BLaER1 treated with 17β-estradiol and CSF1 and Interleukin-3, amounts not matched to agents 10 nM and 100 nM (cell line): ENCODE data around the gene MYL4.
"Not testable (repeated sequence)": the region's sequence is repeated elsewhere in the genome, so short reads cannot be mapped to it uniquely, and the experiment has no call there.

Experiments
- H3K27ac ChIP-seq, 11 experiments: shearing (Covaris generic); formaldehyde crosslinking; 2 replicates each; pipeline ENCODE4 v1.8.1; 2022
- H3K27me3 ChIP-seq, 11 experiments: shearing (Covaris generic); formaldehyde crosslinking; 2 replicates each; pipeline ENCODE4 v1.8.1; 2022
- H3K36me3 ChIP-seq, 11 experiments: shearing (Covaris generic); formaldehyde crosslinking; 2 replicates each; pipeline ENCODE4 v1.8.1; 2022
- H3K4me1 ChIP-seq, 10 experiments: shearing (Covaris generic); formaldehyde crosslinking; 2 replicates each; pipeline ENCODE4 v1.8.1; 2022
- H3K4me2 ChIP-seq, 11 experiments: shearing (Covaris generic); formaldehyde crosslinking; 2 replicates each; pipeline ENCODE4 v1.8.1; 2022
- H3K4me3 ChIP-seq, 10 experiments: shearing (Covaris generic); formaldehyde crosslinking; 2 replicates each; pipeline ENCODE4 v1.8.1; 2022
- H3K9ac ChIP-seq, 11 experiments: shearing (Covaris generic); formaldehyde crosslinking; 2 replicates each; pipeline ENCODE4 v1.8.1; 2022
- H3K9me3 ChIP-seq, 11 experiments: shearing (Covaris generic); formaldehyde crosslinking; replicated peaks in 1 of 11; 2 replicates each; pipeline ENCODE4 v1.8.1; 2022
- H4K20me1 ChIP-seq, 11 experiments: shearing (Covaris generic); formaldehyde crosslinking; 2 replicates each; pipeline ENCODE4 v1.8.1; 2022
- Cebpa-rat ChIP-seq, 11 experiments: shearing (Covaris generic); IDR thresholded peaks; 2 replicates each; pipeline ENCODE4 v1.8.1; 2022

The MYL4 gene

GRCh38 chr17:47254403-47254943 lies 45.3 kb downstream of the MYL4 start:
- peak overlapping the region; percentile 92 to 100 (median 98) for H3K4me2 ChIP-seq
- H3K9ac ChIP-seq: peak overlapping the region; percentile 36 to 78 (median 60); a peak in 19 of 22 replicates
- H3K27me3 ChIP-seq: peaks cover 27 to 58% (median 38%) of the 10 kb centered on the region in 11 experiments
- H3K9me3 ChIP-seq: peaks cover 0 to 7% (median 0%) of the 10 kb centered on the region in 11 experiments; a peak in 5 of 22 replicates
- TF ChIP-seq Cebpa-rat (IDR thresholded peaks at IDR 0.05): no peak
- H3K27ac ChIP-seq: no peak overlapping the region; a peak in 1 of 22 replicates
- H3K36me3 ChIP-seq: no peaks in the 10 kb centered on the region
- H3K4me1 ChIP-seq: peaks cover 29 to 39% (median 36%) of the 10 kb centered on the region in 10 experiments
- H4K20me1 ChIP-seq: peaks cover 0 to 34% (median 0%) of the 10 kb centered on the region in 11 experiments; a peak in 4 of 22 replicates
- H3K4me3 ChIP-seq: peak overlapping the region; percentile 61 to 75 (median 67)

- peak overlapping the region in 1 of 11 experiments; percentile 8; a peak in 2 of 22 replicates for H3K9ac ChIP-seq
These were observed 48.6 kb downstream of the MYL4 start for GRCh38 chr17:47257651-47258339.

GRCh38 chr17:47262586-47262985 lies 53.4 kb downstream of the MYL4 start:
- peak overlapping the region; percentile 18 to 76 (median 66) for H3K4me2 ChIP-seq
- peak overlapping the region in 2 of 11 experiments; percentile 17 to 39; a peak in 2 of 22 replicates for H3K27ac ChIP-seq
- peaks cover 2 to 11% (median 5%) of the 10 kb centered on the region in 11 experiments; a peak in 16 of 22 replicates for H3K9me3 ChIP-seq
- no peak overlapping the region for H3K4me3 ChIP-seq
- peaks cover 0 to 17% (median 0%) of the 10 kb centered on the region in 11 experiments; a peak in 7 of 22 replicates for H3K27me3 ChIP-seq
- H3K9ac ChIP-seq: no peak overlapping the region
- peaks cover 0 to 6% (median 0%) of the 10 kb centered on the region in 11 experiments; a peak in 3 of 22 replicates for H4K20me1 ChIP-seq
- no peaks in the 10 kb centered on the region for H3K36me3 ChIP-seq
- TF ChIP-seq Cebpa-rat (IDR thresholded peaks at IDR 0.05): no peak
- peaks cover 34 to 54% (median 38%) of the 10 kb centered on the region in 10 experiments for H3K4me1 ChIP-seq

More at GRCh38 chr17:47257651-47258339, 48.6 kb downstream of the MYL4 start:
- Histone ChIP-seq H3K9me3 (peaks cover 0 to 7% (median 0%) of the 10 kb centered on the region in 11 experiments; a peak in 5 of 22 replicates), H3K4me3 (0 out of 20 replicates have a peak overlapping the region, but pooled peaks of 1 of the 10 experiments have one; percentile 16), H3K36me3 (no peaks in the 10 kb centered on the region), H3K4me1 (peaks cover 38 to 52% (median 45%) of the 10 kb centered on the region in 10 experiments), H3K27me3 (peaks cover 27 to 58% (median 34%) of the 10 kb centered on the region in 11 experiments), H3K4me2 (peak overlapping the region; percentile 55 to 85 (median 73)), H3K27ac (peak overlapping the region in 2 of 11 experiments; percentile 3 to 16; a peak in 1 of 22 replicates), H4K20me1 (peaks cover 0 to 26% (median 0%) of the 10 kb centered on the region in 11 experiments; a peak in 4 of 22 replicates)
- no peak for TF ChIP-seq Cebpa-rat (IDR thresholded peaks at IDR 0.05)

GRCh38 chr17:47264166-47264565 lies 55.0 kb downstream of the MYL4 start:
- TF ChIP-seq Cebpa-rat (IDR thresholded peaks at IDR 0.05): no peak
- no peaks in the 10 kb centered on the region for H3K36me3 ChIP-seq
- no peak overlapping the region for H3K4me3 ChIP-seq
- peak overlapping the region in 6 of 11 experiments; percentile 1 to 43 (median 12); a peak in 7 of 22 replicates for H3K4me2 ChIP-seq
- H3K9me3 ChIP-seq: peaks cover 15 to 22% (median 19%) of the 10 kb centered on the region in 11 experiments
- H3K4me1 ChIP-seq: peaks cover 23 to 42% (median 26%) of the 10 kb centered on the region in 10 experiments
- peaks cover 0 to 15% (median 0%) of the 10 kb centered on the region in 11 experiments; a peak in 6 of 22 replicates for H3K27me3 ChIP-seq
- no peaks in the 10 kb centered on the region for H4K20me1 ChIP-seq
- no peak overlapping the region for H3K9ac ChIP-seq
- no peak overlapping the region for H3K27ac ChIP-seq

GRCh38 chr17:47265983-47266541 lies 56.9 kb downstream of the MYL4 start:
- Histone ChIP-seq H4K20me1 (no peaks in the 10 kb centered on the region), H3K4me1 (peaks cover 21 to 41% (median 27%) of the 10 kb centered on the region in 10 experiments), H3K4me2 (peak overlapping the region in 10 of 11 experiments; percentile 1 to 66 (median 32); a peak in 13 of 22 replicates), H3K4me3 (no peak overlapping the region), H3K9me3 (peaks cover 22 to 41% (median 29%) of the 10 kb centered on the region in 11 experiments), H3K27me3 (peaks cover 0 to 8% (median 0%) of the 10 kb centered on the region in 11 experiments; a peak in 2 of 22 replicates), H3K36me3 (no peaks in the 10 kb centered on the region), H3K27ac (no peak overlapping the region), H3K9ac (no peak overlapping the region)
- no peak for TF ChIP-seq Cebpa-rat (IDR thresholded peaks at IDR 0.05)

- Histone ChIP-seq H3K4me3 (no peak overlapping the region), H3K9me3 (peaks cover 22 to 41% (median 29%) of the 10 kb centered on the region in 11 experiments), H3K27ac (no peak overlapping the region), H3K4me1 (peaks cover 20 to 42% (median 27%) of the 10 kb centered on the region in 10 experiments), H3K4me2 (no peak overlapping the region), H4K20me1 (no peaks in the 10 kb centered on the region), H3K27me3 (peaks cover 0 to 8% (median 0%) of the 10 kb centered on the region in 11 experiments; a peak in 2 of 22 replicates), H3K36me3 (no peaks in the 10 kb centered on the region), H3K9ac (no peak overlapping the region)
- no peak for TF ChIP-seq Cebpa-rat (IDR thresholded peaks at IDR 0.05)
These were observed 57.6 kb downstream of the MYL4 start for GRCh38 chr17:47266782-47267181.

- Histone ChIP-seq H3K27me3 (peaks cover 0 to 8% (median 0%) of the 10 kb centered on the region in 11 experiments; a peak in 2 of 22 replicates), H4K20me1 (no peaks in the 10 kb centered on the region), H3K4me2 (no peak overlapping the region), H3K4me3 (no peak overlapping the region), H3K9ac (no peak overlapping the region), H3K9me3 (peaks cover 22 to 41% (median 29%) of the 10 kb centered on the region in 11 experiments), H3K27ac (no peak overlapping the region), H3K4me1 (peaks cover 19 to 37% (median 24%) of the 10 kb centered on the region in 10 experiments), H3K36me3 (no peaks in the 10 kb centered on the region)
- no peak for TF ChIP-seq Cebpa-rat (IDR thresholded peaks at IDR 0.05)
These were observed 58.2 kb downstream of the MYL4 start for GRCh38 chr17:47267354-47267828.

- not testable (repeated sequence) for H3K36me3 ChIP-seq, H3K27ac ChIP-seq, H3K4me3 ChIP-seq, H3K4me2 ChIP-seq, H3K27me3 ChIP-seq, H4K20me1 ChIP-seq, H3K9ac ChIP-seq
- Histone ChIP-seq H3K4me1 (peaks cover 5 to 25% (median 19%) of the 10 kb centered on the region in 10 experiments; a peak in 18 of 20 replicates), H3K9me3 (peaks cover 22 to 41% (median 29%) of the 10 kb centered on the region in 11 experiments)
These were observed 59.8 kb downstream of the MYL4 start for GRCh38 chr17:47268964-47269363.

GRCh38 chr17:47269561-47270280 lies 60.6 kb downstream of the MYL4 start:
- not testable (repeated sequence) for H3K4me3 ChIP-seq, H3K4me2 ChIP-seq, H4K20me1 ChIP-seq, H3K36me3 ChIP-seq, H3K9ac ChIP-seq, H3K27me3 ChIP-seq, H3K27ac ChIP-seq
- peaks cover 3 to 30% (median 24%) of the 10 kb centered on the region in 10 experiments for H3K4me1 ChIP-seq
- peaks cover 22 to 41% (median 29%) of the 10 kb centered on the region in 11 experiments for H3K9me3 ChIP-seq
